OCI-M2 (cell line): ENCODE measurements around the gene LIF.
"Not testable (repeated sequence)": the region's sequence is repeated elsewhere in the genome, so short reads cannot be mapped to it uniquely, and the experiment has no call there.

Experiments
- DNase-seq: peaks from one replicate; lab custom pipeline; 2025; ENCODE audit not compliant: unreplicated experiment; lab: John Stamatoyannopoulos, UW

Gene LIF

DNA sequence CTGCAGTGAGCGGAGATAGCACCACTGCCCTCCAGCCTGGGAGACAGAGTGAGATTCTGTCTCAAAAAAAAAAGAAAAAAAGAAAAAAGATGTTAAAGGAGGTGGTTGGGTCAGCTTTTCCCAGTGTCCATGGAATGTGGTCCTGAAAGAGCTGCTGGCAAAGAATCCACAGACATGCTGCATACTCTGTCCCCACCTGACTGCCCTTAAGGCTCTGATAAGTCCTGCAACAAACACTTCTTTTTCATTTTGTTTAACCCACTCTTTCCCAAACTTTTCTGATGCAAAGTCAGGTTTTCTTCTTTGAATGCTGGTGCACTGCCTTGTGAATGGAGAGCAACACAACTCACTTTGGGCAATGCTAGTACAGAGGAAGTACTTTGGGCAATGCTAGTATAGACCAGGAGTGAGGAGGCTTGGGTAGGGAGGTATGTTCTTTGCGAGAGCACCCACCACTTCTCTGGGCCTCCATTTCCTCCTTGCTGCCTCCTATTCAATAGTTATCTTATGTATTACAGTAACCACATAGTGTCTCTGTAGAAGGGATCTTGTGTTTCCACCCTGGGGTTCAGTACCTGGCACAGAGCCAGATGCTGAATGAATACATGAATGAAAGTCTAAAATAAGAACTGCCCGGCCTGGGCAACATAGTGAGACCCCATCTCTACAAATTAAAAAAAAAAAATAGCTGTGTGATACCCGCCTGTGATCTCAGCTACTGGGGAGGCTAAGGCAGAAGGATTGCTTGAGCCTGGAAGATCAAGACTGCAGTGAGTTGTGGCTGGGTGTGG is 18.9 kb downstream of the LIF start:
- DNase-seq = no peak

DNA sequence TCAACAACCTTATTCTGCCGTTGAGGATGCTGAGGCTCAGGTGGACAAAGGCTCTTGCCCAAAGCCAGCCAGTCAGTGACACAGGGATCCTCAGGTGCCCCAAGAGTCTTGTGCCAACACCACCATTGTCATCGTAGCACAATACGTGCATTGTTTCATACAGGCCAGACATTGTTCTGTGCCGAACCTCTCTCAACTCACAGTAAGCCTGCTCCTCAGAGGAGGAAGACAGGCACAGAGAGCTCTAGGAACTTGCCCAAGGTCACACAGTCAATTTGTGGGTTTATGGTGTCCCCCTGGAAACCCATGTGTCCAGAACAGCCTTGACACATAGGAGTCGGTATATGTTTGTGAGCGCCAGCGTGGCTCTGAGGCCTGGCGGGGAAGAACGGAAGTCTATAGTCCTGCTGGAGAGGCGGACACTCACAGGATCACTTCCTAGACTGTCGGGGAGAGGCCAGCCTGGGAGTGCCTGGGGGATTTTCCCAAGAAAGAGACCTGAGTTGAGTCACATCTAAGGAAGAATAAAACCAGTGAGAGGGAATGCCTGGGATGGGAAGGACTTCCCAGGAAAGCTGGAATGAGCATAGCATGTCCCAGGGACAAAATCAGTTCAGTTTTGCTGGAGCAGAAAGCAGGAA is 20.2 kb downstream of the LIF start:
- no peak for DNase-seq

DNA sequence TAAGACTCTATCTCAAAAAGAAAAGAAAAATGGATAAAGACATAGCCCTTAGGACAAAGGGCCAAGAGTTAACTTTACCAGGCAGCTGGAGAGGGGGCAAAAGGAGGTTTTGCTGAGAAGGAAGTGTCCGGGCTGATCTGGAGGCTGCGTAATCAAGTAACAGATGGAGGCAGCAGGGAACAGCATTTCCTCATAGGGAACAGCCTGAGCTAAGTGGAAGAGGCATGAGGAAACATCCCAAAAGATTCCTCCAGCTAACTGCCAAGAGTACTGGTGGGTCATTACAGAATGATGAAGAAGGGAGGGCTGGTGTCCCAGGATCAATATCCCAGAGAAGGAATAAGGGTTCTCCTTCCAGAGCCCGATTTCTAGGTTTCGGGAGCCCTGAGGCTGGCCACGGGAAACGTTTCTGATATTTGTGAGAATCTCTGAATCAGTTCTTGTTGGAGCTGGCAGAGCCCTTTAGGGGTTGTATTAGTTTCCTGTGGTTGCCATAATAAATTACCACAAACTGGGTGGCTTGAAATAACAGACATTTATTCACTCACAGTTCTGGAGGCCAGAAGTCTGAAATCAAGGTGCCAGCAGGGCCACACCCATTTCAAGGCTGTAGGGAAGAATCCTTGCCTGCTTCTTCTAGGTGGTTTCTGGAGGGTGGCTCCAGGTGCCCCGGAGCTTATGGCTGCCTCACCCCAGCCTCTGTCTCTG is 21.2 kb downstream of the LIF start:
- no peak for DNase-seq

DNA sequence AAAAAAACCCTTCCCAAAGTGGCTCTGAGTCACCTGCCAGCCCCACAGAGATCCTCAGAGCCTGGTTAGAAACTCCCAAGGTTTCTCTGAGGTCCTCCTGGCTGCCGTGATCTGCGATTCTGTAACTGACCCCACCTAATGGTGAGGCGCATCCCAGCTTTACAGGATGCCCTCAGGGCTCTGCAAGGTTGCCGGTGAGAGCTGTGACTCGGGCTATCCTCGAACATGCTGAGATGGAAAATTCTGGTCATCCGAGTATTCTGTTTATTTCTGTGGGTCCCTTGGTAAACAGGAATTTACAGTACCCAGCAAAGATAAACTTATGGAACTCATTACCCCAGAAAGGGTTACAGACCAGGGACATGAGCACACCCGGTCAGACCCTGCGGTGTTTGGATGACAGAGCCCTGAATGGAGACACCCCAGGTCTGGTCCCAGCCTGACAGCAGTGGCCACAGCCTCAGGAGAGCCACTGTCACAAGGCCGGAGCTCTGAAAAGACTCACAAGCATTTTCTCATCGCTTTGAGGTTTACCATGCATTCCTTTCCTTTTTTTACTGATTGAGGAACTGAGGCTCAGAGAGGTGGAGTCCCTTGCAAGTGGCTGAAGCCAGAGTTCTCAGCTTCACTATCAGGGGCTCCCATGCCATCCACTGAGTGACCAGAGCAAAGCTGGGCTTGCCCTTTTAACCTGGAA is 22.2 kb downstream of the LIF start:
- DNase-seq = no peak

DNA sequence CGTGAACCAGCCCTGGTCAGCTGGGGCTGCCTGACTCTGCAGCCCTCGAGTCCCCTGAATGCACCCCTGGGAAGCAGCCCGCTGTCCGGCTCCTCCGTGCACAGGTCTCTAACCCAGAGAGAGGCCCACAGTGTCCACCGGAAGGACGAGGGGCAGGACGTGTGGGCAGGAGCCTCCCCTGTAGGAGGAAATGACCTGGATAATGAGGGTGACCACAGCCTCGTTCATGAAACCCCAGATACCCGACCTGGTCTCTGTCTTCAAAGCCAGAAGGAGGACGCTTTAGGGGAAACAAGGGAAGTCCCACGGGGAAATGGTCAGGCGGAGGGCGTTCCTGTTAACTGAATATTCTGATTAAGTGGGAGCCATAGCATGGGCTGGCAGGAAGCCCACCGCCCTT is 23.3 kb downstream of the LIF start:
- no peak for DNase-seq

DNA sequence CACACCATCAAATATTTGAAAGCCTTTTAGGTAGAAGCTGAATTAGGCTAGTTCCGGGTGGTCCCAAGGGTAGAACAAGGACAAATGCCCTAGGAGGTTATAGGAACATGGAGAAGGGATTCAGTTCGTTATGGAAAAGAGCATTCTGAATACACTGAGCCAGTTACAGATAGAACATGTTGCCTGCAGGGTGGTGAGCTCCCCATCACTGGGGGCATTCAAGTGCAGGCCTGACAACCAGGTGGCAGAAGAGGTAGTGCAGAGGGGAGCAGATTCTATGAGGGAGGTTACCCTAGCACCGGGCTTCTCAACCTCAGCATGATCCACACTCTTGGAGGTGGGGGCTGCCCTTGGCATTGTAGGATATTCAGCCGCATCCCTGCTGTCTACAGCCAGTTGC is 24.2 kb downstream of the LIF start:
- DNase-seq = no peak

DNA sequence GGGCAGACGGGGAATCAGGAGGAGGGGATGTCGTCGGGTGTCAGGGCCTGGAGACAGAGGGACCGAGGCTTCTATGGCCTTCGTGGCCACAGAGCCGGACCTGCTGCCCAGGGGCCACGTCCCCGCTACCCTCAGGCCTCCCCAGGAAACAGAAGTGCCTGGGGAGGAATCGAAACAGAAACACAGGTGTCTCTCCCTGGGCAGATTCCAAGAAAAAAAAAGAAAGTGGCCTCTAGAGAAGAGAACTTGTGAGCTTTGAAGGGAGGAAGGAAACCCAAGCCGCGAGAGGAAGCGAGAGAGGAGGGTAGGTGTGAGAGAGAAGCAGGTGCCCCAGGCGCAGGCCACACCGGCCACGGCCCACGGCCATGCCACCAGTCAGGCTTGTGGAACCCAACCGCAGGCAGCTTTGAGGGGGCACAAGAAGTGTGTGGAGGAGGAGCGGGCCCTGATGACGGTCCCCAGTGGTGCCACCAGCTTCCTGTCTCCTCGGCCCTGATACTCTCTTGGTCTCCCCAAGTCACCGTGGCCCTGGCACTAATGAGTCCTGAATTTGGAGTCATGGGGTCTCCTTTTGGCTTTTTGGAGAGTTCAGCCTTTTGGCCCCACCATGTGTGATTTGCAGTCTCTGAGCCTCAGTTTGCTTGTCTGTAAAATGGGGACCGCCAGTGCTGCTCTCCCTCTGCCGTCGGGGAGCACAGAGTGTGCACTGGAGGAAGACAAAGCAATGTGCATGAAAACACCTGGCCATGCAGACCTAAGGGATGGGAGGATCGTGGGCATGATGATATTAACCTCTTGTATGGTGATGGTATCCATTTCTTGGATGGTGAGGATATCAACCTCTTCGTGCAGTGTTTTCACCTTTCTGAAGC is 25.2 kb downstream of the LIF start:
- no peak for DNase-seq

DNA sequence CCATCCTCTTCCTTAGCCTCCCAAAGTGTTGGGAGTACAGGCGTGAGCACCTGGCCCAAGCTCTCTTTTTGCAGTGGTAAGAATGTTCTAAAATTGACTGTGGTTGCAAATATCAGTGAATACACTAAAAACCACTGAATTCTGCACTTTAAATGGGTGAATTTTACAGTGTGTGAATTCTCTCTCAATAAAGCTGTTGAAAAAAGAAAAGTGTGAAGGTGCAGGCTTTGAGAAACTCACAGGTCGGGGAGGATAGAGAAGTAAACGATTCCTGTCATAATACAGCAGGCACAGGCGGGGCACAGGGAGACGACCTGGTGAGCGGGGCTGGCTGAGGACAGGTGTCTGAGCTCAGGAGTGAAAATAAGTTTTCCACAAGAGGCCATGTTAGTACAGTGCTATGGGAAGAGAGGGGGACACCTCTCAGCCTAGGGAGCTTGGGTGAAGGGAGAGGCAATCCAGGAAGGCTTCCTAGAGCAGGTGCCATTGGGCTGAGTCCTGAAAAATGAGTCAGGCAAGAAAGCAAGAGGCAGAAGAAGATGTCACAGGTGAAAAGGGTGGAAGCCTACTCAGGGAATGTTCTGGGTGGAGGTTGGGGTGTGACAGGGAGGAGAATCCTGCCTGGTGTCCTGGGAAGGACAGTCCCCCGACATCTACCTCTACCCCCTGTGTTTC is 26.1 kb downstream of the LIF start:
- no peak for DNase-seq

DNA sequence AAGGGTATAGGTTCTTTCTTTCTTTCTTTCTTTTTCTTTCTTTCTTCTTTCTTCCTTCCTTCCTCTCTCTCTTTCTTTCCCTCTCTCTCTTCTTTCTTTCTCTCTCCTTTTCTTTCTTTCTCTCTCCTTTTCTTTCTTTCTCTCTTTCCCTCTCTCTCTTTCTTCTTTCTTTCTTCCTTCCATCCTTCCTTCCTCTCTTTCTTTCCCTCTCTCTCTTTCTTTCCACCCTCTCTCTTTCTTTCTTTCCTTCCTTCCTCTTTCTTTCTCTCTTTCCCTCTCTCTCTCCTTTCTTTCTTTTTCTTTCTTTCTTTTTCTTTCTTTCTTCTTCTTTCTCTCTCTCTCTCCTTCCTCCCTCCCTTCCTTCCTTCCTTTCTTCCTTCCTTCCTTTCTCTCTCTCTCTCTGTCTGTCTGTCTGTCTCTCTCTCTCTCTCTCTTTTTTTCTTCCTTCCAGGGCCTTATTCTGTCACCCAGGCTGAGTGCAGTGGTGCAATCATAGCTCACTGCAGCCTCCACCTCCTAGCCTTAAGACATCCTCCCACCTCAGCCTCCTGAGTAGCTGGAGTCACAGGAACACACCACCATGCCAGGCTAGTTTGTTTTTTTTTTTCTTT is 26.8 kb downstream of the LIF start:
- no peak for DNase-seq

DNA sequence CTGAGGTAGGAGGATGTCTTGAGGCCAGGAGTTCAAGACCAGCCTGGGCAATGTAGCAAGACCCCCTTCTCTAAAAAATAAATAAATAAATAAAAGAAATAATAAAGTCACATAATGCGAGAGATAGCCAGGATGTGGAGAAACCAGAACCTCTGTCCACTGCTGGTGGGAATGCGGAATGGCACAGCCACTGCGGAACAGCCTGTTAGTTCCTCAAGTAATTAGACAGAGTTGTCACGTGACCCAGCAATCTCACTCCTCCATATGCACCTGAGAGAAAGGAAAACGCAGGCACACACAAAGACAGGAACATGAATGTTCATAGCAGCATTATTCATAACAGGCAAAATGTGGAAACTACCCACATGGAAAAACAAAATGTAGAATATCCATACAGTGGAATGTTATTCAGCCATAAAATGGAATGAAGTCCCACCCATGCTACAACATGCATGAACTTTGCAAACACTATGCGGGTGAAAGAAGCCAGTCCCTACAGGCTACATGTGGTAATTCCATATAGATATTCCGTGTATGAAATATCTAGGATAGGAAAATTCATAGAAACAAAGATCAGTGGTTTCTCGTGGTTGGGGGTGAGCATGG is 27.4 kb downstream of the LIF start:
- DNase-seq = no peak

DNA sequence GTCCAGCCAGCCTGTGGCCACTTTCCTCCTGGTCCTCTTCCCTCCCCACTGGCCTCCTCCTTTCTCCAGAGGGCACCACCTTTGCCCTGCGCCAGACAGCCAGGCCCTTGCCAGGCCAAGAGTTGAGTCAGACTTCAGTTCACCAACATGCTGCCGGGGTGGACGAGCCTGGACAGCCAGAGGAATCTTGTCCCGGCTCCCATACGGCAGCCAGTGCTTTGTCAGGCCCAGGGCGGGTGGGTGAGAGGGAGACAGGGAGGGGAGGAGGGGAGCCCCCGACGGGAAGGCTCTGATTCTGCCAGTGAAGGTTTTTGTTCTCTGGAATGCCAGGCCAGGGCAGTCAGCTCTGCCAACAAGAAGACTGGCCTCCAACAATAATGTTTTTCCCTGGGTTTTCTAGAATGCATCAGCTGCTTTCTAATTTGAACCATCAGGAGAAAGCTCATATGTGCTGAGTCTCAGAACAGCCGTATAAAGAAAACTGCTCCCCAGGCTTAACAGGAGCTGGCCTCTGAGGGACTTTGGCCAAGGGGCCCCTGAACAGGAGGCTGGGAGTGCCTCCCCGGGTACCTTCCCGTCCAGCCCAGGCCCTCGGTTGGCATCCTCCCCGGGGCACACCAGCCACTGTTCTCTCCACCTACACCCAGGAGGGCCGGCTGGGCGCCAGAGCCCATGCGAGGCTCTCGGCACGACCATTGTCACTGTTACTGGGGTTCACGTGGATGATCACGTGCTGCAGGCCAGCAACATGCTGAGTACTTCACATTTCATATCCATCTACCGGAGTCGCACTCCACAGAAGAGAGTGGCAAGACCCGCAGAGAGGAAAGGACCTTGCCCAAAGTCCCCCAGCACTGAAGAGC is 28.6 kb downstream of the LIF start:
- DNase-seq = no peak

DNA sequence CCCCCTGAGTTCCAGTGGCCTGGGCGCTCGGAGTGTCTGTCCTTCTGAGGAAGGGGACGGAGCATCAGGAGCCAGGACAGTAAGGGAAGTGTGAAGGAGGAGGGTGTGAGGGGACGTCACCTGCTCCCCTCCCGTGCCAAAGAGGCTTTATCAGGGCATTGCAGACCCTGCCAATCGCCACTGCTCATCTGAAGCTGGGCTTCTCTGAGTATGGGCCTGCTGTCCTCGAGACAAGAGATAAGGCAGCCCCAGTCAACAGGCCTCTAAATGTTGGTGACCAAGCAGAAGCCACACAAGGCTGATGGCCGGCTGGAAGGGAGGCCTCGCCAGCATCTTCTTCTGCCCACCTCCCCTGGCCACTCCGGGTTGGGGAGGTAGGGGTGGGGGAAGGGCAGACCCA is 29.8 kb downstream of the LIF start:
- no peak for DNase-seq

DNA sequence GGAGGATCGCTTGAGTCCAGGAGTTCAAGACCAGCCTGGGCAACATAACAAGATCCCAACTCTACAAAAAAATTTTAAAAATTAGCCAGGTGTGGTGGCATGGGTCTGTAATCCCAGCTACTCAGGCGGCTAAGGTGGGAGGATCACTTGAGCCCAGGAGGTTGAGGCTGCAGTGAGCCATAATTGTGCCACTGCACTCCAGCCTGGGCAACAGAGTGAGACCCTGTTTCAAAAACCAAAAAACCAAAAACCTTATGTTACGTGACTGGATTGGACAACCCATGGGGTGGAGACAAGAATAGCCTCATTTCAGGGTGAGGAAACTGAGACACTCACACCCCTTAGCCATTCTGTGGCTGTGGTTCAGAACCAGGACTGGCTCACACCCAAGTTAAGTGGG is 30.3 kb downstream of the LIF start:
- not testable (repeated sequence) for DNase-seq

DNA sequence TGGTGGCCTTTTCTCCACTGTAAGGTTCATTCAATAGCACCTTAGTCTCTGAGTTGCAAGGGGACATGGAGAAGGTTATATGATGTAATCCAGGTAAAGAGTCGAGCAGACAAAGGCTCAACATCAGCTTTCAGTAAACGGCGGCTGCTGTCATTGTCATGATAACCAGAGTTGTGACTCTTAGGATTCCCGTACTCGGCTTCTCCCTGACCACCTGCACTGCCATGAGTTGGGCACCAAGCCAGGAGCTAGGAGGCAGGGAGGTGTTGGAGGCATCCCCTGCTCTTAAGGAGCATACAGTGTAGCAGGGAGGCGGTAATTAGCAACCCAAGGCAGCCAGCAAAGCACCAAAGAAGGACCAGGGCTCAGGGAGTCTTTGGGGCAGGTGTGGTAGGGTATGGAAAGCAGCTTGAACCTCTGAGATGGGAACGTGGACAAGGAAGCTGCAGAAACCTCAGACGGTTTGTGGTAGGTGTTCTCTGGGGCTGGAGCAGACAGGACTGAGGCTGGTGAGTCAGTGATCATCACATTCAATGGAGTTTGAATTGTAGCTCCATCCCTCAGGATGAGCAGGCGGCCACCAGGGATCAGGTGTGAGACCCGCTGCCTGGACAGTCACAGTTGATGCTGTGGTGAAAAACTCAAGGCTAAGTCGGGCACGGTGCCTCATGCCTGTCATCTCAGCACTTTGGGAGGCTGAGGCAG is 31.7 kb downstream of the LIF start:
- no peak for DNase-seq

DNA sequence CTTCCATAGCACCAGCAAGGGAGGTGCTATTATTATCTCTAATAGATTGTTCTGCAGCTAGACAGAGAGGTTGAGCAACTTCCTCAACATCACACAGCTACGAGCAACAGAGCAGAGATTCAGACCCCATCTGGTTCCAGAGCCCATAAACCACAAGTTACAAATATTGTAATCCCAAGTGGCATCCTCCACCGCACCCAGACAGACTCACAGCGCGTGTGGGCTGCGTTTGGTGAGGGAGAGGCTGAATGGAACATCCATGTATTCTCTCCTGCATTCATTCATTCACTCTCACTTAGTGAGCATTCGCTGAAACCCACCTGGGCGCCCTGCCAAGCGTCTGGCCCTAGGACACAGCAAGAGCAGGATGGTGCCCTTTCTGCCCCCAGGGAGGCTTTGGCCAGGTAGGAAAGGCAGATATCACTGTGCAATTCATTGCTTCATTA is 33.5 kb downstream of the LIF start:
- DNase-seq = no peak

DNA sequence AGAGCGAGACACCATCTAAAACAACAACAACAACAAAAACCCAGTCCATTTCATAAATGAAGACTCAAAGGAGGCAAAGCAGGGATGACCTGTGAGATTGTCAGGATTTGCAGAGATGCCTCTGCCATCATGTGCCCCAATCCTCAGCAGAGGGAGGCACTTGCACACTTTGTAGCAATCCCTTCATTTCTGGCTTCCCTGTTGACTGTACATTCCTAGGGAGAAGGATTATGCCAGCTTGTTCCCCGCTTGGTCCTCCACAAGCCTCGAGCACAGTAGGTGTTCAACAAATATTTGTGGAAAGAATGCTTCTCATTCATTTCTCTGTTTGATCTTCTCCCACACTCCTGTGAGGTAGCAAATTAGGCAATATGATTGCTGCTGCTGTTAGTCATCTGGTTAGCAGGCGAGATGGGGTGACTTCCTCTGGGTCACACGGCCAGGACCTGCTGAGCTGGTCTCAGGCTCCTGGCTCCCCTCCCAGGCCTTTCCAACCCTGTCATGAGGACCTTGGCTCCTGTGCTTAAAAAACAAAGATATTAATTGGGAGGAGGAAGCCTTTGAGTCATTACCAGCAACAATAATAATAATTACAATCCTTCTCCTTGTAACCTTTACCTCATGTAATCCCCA is 34.1 kb downstream of the LIF start:
- DNase-seq = no peak

DNA sequence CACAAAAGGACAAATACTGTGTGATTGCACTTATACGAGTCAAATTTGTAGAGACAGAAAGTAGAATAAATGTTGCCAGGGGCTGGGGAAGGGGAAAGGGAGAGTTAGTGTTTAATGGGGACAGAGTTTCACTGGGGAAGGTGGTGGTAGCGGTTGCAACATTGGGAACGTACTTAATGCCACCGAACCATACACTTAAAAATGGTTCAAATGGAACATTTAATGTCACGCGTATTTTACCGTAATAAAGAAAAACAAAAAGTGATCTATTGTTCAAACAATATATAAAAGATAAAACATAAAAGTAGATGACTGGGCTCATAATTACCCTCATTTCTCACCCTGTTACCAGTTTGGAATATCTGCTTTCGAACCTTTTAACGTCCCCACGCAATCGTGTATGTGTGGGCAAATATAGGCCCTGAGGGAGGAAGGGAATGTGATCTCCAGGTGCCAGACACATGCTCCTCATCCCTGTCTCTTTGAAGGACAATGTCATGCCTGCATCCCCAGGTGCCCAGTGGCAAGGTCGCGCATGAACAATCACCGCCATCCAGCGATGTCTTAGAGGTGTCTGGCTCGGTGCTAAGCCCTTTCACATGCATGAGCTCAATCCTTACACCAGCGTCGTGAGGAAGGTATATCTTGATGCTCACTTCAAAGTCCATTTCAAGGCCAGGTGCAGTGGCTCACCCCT is 35.3 kb downstream of the LIF start:
- no peak for DNase-seq
